Muscle layer of colon (tissue), 2 donors: ENCODE results near the gene GDPD1.
"Not testable (repeated sequence)": the region's sequence is repeated elsewhere in the genome, so short reads cannot be mapped to it uniquely, and the experiment has no call there.

Source experiments
- H3K27ac ChIP-seq: one replicate; pipeline ENCODE4 v1.7.0; 2013; ENCODE audit warnings: low read depth, mild to moderate bottlenecking, low read length, moderate library complexity
- H3K27me3 ChIP-seq, 2 donors: one replicate each; pipeline ENCODE4 v1.7.0; 2013; ENCODE audit warnings: low read length in 2 of 2, mild to moderate bottlenecking in 2 of 2; ENCODE audit not compliant: insufficient read depth in 2 of 2, control insufficient read depth in 1 of 2
- H3K36me3 ChIP-seq: one replicate; pipeline ENCODE4 v1.7.0; 2013; ENCODE audit warnings: mild to moderate bottlenecking, low read length; ENCODE audit not compliant: insufficient read depth
- H3K4me1 ChIP-seq: one replicate; pipeline ENCODE4 v1.7.0; 2013; ENCODE audit warnings: mild to moderate bottlenecking, low read length; ENCODE audit not compliant: insufficient read depth
- H3K4me3 ChIP-seq, 2 donors: one replicate each; pipeline ENCODE4 v1.7.0; 2013; ENCODE audit warnings: low read length in 2 of 2, low read depth in 1 of 2, mild to moderate bottlenecking in 1 of 2, moderate library complexity in 1 of 2
- H3K9ac ChIP-seq: one replicate; pipeline ENCODE4 v1.7.0; 2013; ENCODE audit warnings: low read length
- H3K9me3 ChIP-seq: one replicate; pipeline ENCODE4 v1.7.0; 2013; ENCODE audit warnings: mild to moderate bottlenecking, low read length
- donor health status: abdominal sarcoma.
- donor health status: Adenocarcinoma of cecum.

GDPD1 gene

GRCh38 chr17:59220328-59221158 is at the start of gene GDPD1:
GDPD1 (plus strand) TSS chr17:59220511; CDS start chr17:59220610, 99 bp downstream.
- Histone ChIP-seq H3K4me1 (no peaks in the 10 kb centered on the region), H3K9ac (peak within 1 kb of the TSS; percentile 71), H3K4me3 (peak within 1 kb of the TSS; percentile 67 to 88), H3K27ac (peak within 1 kb of the TSS; percentile 21), H3K36me3 (no peaks in the 10 kb centered on the region), H3K27me3 (no peaks in the 10 kb centered on the region), H3K9me3 (no peaks in the 10 kb centered on the region)

GRCh38 chr17:59172436-59173004 is 47.8 kb upstream of the GDPD1 start:
- Histone ChIP-seq H3K9ac (no peak overlapping the region), H3K9me3 (no peaks in the 10 kb centered on the region), H3K36me3 (no peaks in the 10 kb centered on the region), H3K27me3 (no peaks in the 10 kb centered on the region), H3K27ac (no peak overlapping the region), H3K4me1 (no peaks in the 10 kb centered on the region), H3K4me3 (no peak overlapping the region)

- no peaks in the 10 kb centered on the region for H3K36me3 ChIP-seq
- H3K4me1 ChIP-seq, result no peaks in the 10 kb centered on the region
- H3K9ac ChIP-seq, result no peak overlapping the region
- no peaks in the 10 kb centered on the region for H3K9me3 ChIP-seq
- no peaks in the 10 kb centered on the region for H3K27me3 ChIP-seq
- H3K27ac ChIP-seq, result no peak overlapping the region
- no peak overlapping the region for H3K4me3 ChIP-seq
These were observed 45.6 kb upstream of the GDPD1 start for GRCh38 chr17:59174671-59175070.

- no peaks in the 10 kb centered on the region for H3K36me3 ChIP-seq
- H3K4me1 ChIP-seq, result no peaks in the 10 kb centered on the region
- H3K4me3 ChIP-seq, result no peak overlapping the region
- H3K9ac ChIP-seq, result no peak overlapping the region
- H3K9me3 ChIP-seq, result no peaks in the 10 kb centered on the region
- no peaks in the 10 kb centered on the region for H3K27me3 ChIP-seq
- no peak overlapping the region for H3K27ac ChIP-seq
These were observed 45.2 kb upstream of the GDPD1 start for GRCh38 chr17:59175076-59175475.

- H3K4me1 ChIP-seq, result no peaks in the 10 kb centered on the region
- no peak overlapping the region for H3K27ac ChIP-seq
- H3K4me3 ChIP-seq, result no peak overlapping the region
- H3K27me3 ChIP-seq, result no peaks in the 10 kb centered on the region
- H3K9ac ChIP-seq, result no peak overlapping the region
- H3K9me3 ChIP-seq, result no peaks in the 10 kb centered on the region
- no peaks in the 10 kb centered on the region for H3K36me3 ChIP-seq
These were observed 41.9 kb upstream of the GDPD1 start for GRCh38 chr17:59178266-59178985.

- H3K4me1 ChIP-seq, H3K27ac ChIP-seq, H3K36me3 ChIP-seq, H3K27me3 ChIP-seq, H3K9me3 ChIP-seq, H3K4me3 ChIP-seq, H3K9ac ChIP-seq: not testable (repeated sequence)
These were observed 40.7 kb upstream of the GDPD1 start for GRCh38 chr17:59179601-59180000.

- H3K9ac ChIP-seq, result no peak overlapping the region
- H3K4me1 ChIP-seq, result no peaks in the 10 kb centered on the region
- H3K36me3 ChIP-seq, result no peaks in the 10 kb centered on the region
- H3K9me3 ChIP-seq, result no peaks in the 10 kb centered on the region
- H3K4me3 ChIP-seq, result no peak overlapping the region
- no peak overlapping the region for H3K27ac ChIP-seq
- no peaks in the 10 kb centered on the region for H3K27me3 ChIP-seq
These were observed 39.7 kb upstream of the GDPD1 start for GRCh38 chr17:59180626-59181025.

GRCh38 chr17:59181481-59181880 is 38.8 kb upstream of the GDPD1 start:
- no peaks in the 10 kb centered on the region for H3K4me1 ChIP-seq
- H3K27me3 ChIP-seq, result no peaks in the 10 kb centered on the region
- no peaks in the 10 kb centered on the region for H3K9me3 ChIP-seq
- H3K9ac ChIP-seq, result no peak overlapping the region
- no peaks in the 10 kb centered on the region for H3K36me3 ChIP-seq
- H3K4me3 ChIP-seq, result no peak overlapping the region
- no peak overlapping the region for H3K27ac ChIP-seq

GRCh38 chr17:59185997-59186396 is 34.3 kb upstream of the GDPD1 start:
- no peaks in the 10 kb centered on the region for H3K4me1 ChIP-seq
- H3K9me3 ChIP-seq, result no peaks in the 10 kb centered on the region
- H3K36me3 ChIP-seq, result no peaks in the 10 kb centered on the region
- no peaks in the 10 kb centered on the region for H3K27me3 ChIP-seq
- H3K27ac ChIP-seq, result no peak overlapping the region
- no peak overlapping the region for H3K4me3 ChIP-seq
- H3K9ac ChIP-seq, result no peak overlapping the region

- H3K27me3 ChIP-seq, result no peaks in the 10 kb centered on the region
- H3K4me1 ChIP-seq, result no peaks in the 10 kb centered on the region
- H3K9ac ChIP-seq, result no peak overlapping the region
- no peak overlapping the region for H3K27ac ChIP-seq
- H3K4me3 ChIP-seq, result no peak overlapping the region
- no peaks in the 10 kb centered on the region for H3K9me3 ChIP-seq
- H3K36me3 ChIP-seq, result no peaks in the 10 kb centered on the region
These were observed 33.5 kb upstream of the GDPD1 start for GRCh38 chr17:59186850-59187249.

GRCh38 chr17:59190806-59191205 is 29.5 kb upstream of the GDPD1 start:
- Histone ChIP-seq H3K9ac (no peak overlapping the region), H3K27me3 (no peaks in the 10 kb centered on the region), H3K9me3 (no peaks in the 10 kb centered on the region), H3K4me1 (no peaks in the 10 kb centered on the region), H3K4me3 (no peak overlapping the region), H3K27ac (no peak overlapping the region), H3K36me3 (no peaks in the 10 kb centered on the region)
